IMR-90 (cell line): Measurements from ENCODE around the gene SCN4A. TPM values are rescaled to one million over a fixed set of nuclear protein-coding genes. Genes with fewer than 3 reads are reported as not detected.

Experiments used
- ATAC-seq: fragments of 200-7000 bp; cut with Tn5 transposase; 2 replicates; pipeline ENCODE4 v1.9.1; 2020; ENCODE audit warnings: low read depth, mild to moderate bottlenecking, moderate library complexity
- BruUV-seq: library from RNA; stranded (reverse); fragments of 400-500 nt; replicated peaks from 2 replicates; lab custom pipeline; 2021; lab: Mats Ljungman, UMichigan
- CTCF ChIA-PET: fragments of 300-600 bp; formaldehyde crosslinking; extraction: SDS; loops from one replicate; lab custom pipeline; 2021; ENCODE audit warnings: antibody characterized with exemption; lab: Yijun Ruan, JAX
- POLR2A ChIA-PET: fragments of 300-600 bp; sonication (Branson Sonifier 250); formaldehyde crosslinking; loops from one replicate; lab custom pipeline; 2022; ENCODE audit warnings: antibody characterized with exemption; ENCODE audit not compliant: unreplicated experiment; lab: Charles Lee
- DNase-seq: peaks from one replicate; pipeline ENCODE4 v3.0.0; 2013
- H2AFZ ChIP-seq: replicated peaks from 2 replicates; pipeline ENCODE3; 2013; ENCODE audit warnings: low read length, mild to moderate bottlenecking; ENCODE audit not compliant: poor library complexity
- H2AK5ac ChIP-seq: 2 replicates; pipeline ENCODE4 v1.6.1; 2013; ENCODE audit warnings: low read depth, low read length, inconsistent platforms
- H2AK9ac ChIP-seq: replicated peaks from 2 replicates; pipeline ENCODE3; 2013; ENCODE audit warnings: mild to moderate bottlenecking, low read depth, low read length, moderate library complexity; ENCODE audit not compliant: poor library complexity
- H2BK120ac ChIP-seq: 2 replicates; pipeline ENCODE4 v1.6.1; 2013; ENCODE audit warnings: low read depth, low read length, inconsistent platforms
- H2BK15ac ChIP-seq: 3 replicates; pipeline ENCODE4 v1.6.1; 2013; ENCODE audit warnings: low read depth, low read length, inconsistent platforms
- H2BK20ac ChIP-seq: 2 replicates; pipeline ENCODE4 v1.6.1; 2013; ENCODE audit warnings: low read depth, mild to moderate bottlenecking, inconsistent platforms, low read length, moderate library complexity
- H2BK5ac ChIP-seq: 2 replicates; pipeline ENCODE4 v1.6.1; 2013; ENCODE audit warnings: mild to moderate bottlenecking, low read depth, low read length, inconsistent platforms; ENCODE audit not compliant: poor library complexity, severe bottlenecking
- H3K14ac ChIP-seq: replicated peaks from 2 replicates; pipeline ENCODE4 v1.6.1; 2013; ENCODE audit warnings: low read depth, low read length, inconsistent platforms
- H3K18ac ChIP-seq: 2 replicates; pipeline ENCODE4 v1.6.1; 2013; ENCODE audit warnings: low read depth, low read length, control low read depth
- H3K23ac ChIP-seq: 2 replicates; pipeline ENCODE4 v1.6.1; 2013; ENCODE audit warnings: low read depth, low read length, inconsistent platforms
- H3K27ac ChIP-seq: 2 replicates; pipeline ENCODE4 v1.5.1; 2013; ENCODE audit warnings: mild to moderate bottlenecking, control low read depth, low read length; ENCODE audit not compliant: insufficient read depth
- H3K27me3 ChIP-seq: 2 replicates; pipeline ENCODE4 v1.6.1; 2013; ENCODE audit warnings: low read length; ENCODE audit not compliant: control insufficient read depth, insufficient read depth
- H3K36me3 ChIP-seq: 2 replicates; pipeline ENCODE4 v1.6.1; 2013; ENCODE audit warnings: low read length, mixed read lengths; ENCODE audit not compliant: control insufficient read depth, insufficient read depth
- H3K4ac ChIP-seq: 2 replicates; pipeline ENCODE4 v1.6.1; 2013; ENCODE audit warnings: low read depth, low read length, inconsistent platforms
- H3K4me1 ChIP-seq: 2 replicates; pipeline ENCODE4 v1.6.1; 2013; ENCODE audit warnings: low read length, mixed read lengths; ENCODE audit not compliant: control insufficient read depth, insufficient read depth
- H3K4me2 ChIP-seq: 2 replicates; pipeline ENCODE4 v1.6.1; 2013; ENCODE audit warnings: low read depth, mild to moderate bottlenecking, control low read depth, low read length, moderate library complexity
- H3K4me3 ChIP-seq: 2 replicates; pipeline ENCODE4 v1.5.1; 2013; ENCODE audit warnings: low read depth, mild to moderate bottlenecking, control low read depth, low read length, moderate library complexity; ENCODE audit not compliant: insufficient read depth
- H3K56ac ChIP-seq: 2 replicates; pipeline ENCODE4 v1.6.1; 2013; ENCODE audit warnings: low read length, inconsistent platforms; ENCODE audit not compliant: insufficient read depth; ENCODE audit errors: extremely low read depth
- H3K79me1 ChIP-seq, 2 experiments: 2 replicates each; pipeline ENCODE4 v1.6.1; 2013; ENCODE audit warnings: low read length in 2 of 2, inconsistent platforms in 1 of 2, low read depth in 1 of 2
- H3K9ac ChIP-seq: 2 replicates; pipeline ENCODE4 v1.6.1; 2013; ENCODE audit warnings: low read depth, low read length, control low read depth
- H3K9me1 ChIP-seq: 2 replicates; pipeline ENCODE4 v1.6.1; 2013; ENCODE audit warnings: low read length, inconsistent platforms; ENCODE audit not compliant: insufficient read depth
- H3K9me3 ChIP-seq: 2 replicates; pipeline ENCODE4 v1.6.1; 2013; ENCODE audit warnings: low read length; ENCODE audit not compliant: control insufficient read depth, insufficient read depth
- H4K20me1 ChIP-seq: 2 replicates; pipeline ENCODE4 v1.6.1; 2013; ENCODE audit warnings: low read length, inconsistent platforms; ENCODE audit not compliant: insufficient read depth
- H4K5ac ChIP-seq: 2 replicates; pipeline ENCODE4 v1.6.1; 2013; ENCODE audit warnings: mild to moderate bottlenecking, low read depth, low read length, control low read depth
- H4K8ac ChIP-seq, 2 experiments: 2 replicates each; pipeline ENCODE4 v1.6.1; 2013; ENCODE audit warnings: low read depth in 2 of 2, low read length in 2 of 2, control low read depth in 1 of 2, inconsistent platforms in 1 of 2
- H4K91ac ChIP-seq: 2 replicates; pipeline ENCODE4 v1.6.1; 2013; ENCODE audit warnings: low read depth, low read length, inconsistent platforms; ENCODE audit not compliant: insufficient read depth
- BHLHE40 ChIP-seq: fragments of 150-350 bp; IDR thresholded peaks from 2 replicates; pipeline ENCODE4 v1.6.1; 2016; ENCODE audit warnings: mild to moderate bottlenecking, low read depth, low read length
- CEBPB ChIP-seq: IDR thresholded peaks from 2 replicates; pipeline ENCODE4 v1.6.1; 2012; ENCODE audit warnings: low read depth, low read length, improper control_type of control experiment
- CHD1 ChIP-seq: IDR thresholded peaks from 2 replicates; pipeline ENCODE4 v1.6.1; 2012; ENCODE audit warnings: low read depth, low read length, improper control_type of control experiment
- CTCF ChIP-seq: conservative IDR thresholded peaks from 2 replicates; pipeline ENCODE4 v1.5.1; 2012; ENCODE audit warnings: mild to moderate bottlenecking, low read depth, low read length, improper control_type of control experiment
- ELK1 ChIP-seq: fragments of 150-350 bp; IDR thresholded peaks from 2 replicates; pipeline ENCODE4 v1.6.1; 2016; ENCODE audit warnings: low read depth, mild to moderate bottlenecking, low read length, moderate library complexity, borderline replicate concordance
- FOS ChIP-seq: fragments of 150-350 bp; IDR thresholded peaks from 2 replicates; pipeline ENCODE4 v1.6.1; 2016; ENCODE audit warnings: low read depth, low read length
- MAFK ChIP-seq: IDR thresholded peaks from 2 replicates; pipeline ENCODE4 v1.6.1; 2012; ENCODE audit warnings: low read depth, low read length, improper control_type of control experiment
- MAZ ChIP-seq: IDR thresholded peaks from 2 replicates; pipeline ENCODE4 v1.6.1; 2012; ENCODE audit warnings: low read depth, mild to moderate bottlenecking, low read length, improper control_type of control experiment, moderate library complexity, borderline replicate concordance
- MXI1 ChIP-seq: IDR thresholded peaks from 2 replicates; pipeline ENCODE4 v1.6.1; 2012; ENCODE audit warnings: low read depth, mild to moderate bottlenecking, low read length, moderate library complexity, borderline replicate concordance
- NFE2L2 ChIP-seq: fragments of 150-350 bp; IDR thresholded peaks from 2 replicates; pipeline ENCODE4 v1.6.1; 2016; ENCODE audit warnings: low read depth, mild to moderate bottlenecking, low read length
- POLR2A ChIP-seq: IDR thresholded peaks from 2 replicates; pipeline ENCODE4 v1.6.1; 2012; ENCODE audit warnings: mild to moderate bottlenecking, low read depth, low read length
- RAD21 ChIP-seq: IDR thresholded peaks from 2 replicates; pipeline ENCODE4 v1.6.1; 2012; ENCODE audit warnings: low read length, improper control_type of control experiment
- RCOR1 ChIP-seq: IDR thresholded peaks from 2 replicates; pipeline ENCODE4 v1.6.1; 2012; ENCODE audit warnings: mild to moderate bottlenecking, low read length, improper control_type of control experiment; ENCODE audit not compliant: insufficient replicate concordance
- RFX5 ChIP-seq: IDR thresholded peaks from 2 replicates; pipeline ENCODE4 v1.8.0; 2012; ENCODE audit warnings: low read depth, mild to moderate bottlenecking, low read length, moderate library complexity
- SMC3 ChIP-seq: fragments of 150-350 bp; IDR thresholded peaks from 2 replicates; pipeline ENCODE4 v1.6.1; 2016; ENCODE audit warnings: low read depth, mild to moderate bottlenecking, antibody characterized with exemption, low read length, moderate library complexity
- USF2 ChIP-seq: fragments of 150-350 bp; IDR thresholded peaks from 2 replicates; pipeline ENCODE4 v1.6.1; 2017; ENCODE audit warnings: mild to moderate bottlenecking, antibody characterized with exemption, low read length, low read depth
- WGBS, 2 experiments: methylation state at CpG; one replicate each; pipeline versions ENCODE4 v1.1.5 to v1.1.7; 2013; ENCODE audit warnings: missing lambda C conversion rate in 2 of 2; ENCODE audit not compliant: insufficient read length in 1 of 2; ENCODE audit errors: extremely low coverage in 2 of 2; 5-methylcytosine and 5-hydroxymethylcytosine counted together
- dilution Hi-C: fragments of 300-500 bp; cut with HindIII; formaldehyde crosslinking; loops from one replicate; pipeline ENCODE4 v1.14.3; 2018; ENCODE audit warnings: low sequenced_read_pairs; ENCODE audit not compliant: unreplicated experiment
- in situ Hi-C: fragments of 300-500 bp; cut with MboI; formaldehyde crosslinking; loops from 3 replicates; pipeline ENCODE4 v1.14.3; 2019; ENCODE audit warnings: low sequenced_read_pairs, inconsistent platforms, mixed read lengths
- intact Hi-C: fragments of 100-400 bp; cut with micrococcal nuclease; formaldehyde crosslinking; loops from 2 replicates; pipeline ENCODE4 v1.10.0; 2022
- polyA plus RNA-seq, 3 experiments: library from polyadenylated mRNA; depleted of rRNA; stranded (reverse); fragments of >200 nt; gene quantifications; 2 replicates each; pipeline ENCODE4 v1.2.3, GENCODE V29; 2012; ENCODE audit warnings: low replicate concordance in 1 of 3
- total RNA-seq: library from RNA; depleted of rRNA; stranded (reverse); fragments of >200 nt; gene quantifications from 2 replicates; pipeline ENCODE4 v1.2.3, GENCODE V29; 2012

Gene SCN4A
- total and polyA plus RNA-seq, 2 of the 4 experiments (the other 2 are of a cell fraction) = not detected

GRCh38 chr17:63991611-63992010 is 18.9 kb upstream of the SCN4A start:
- H3K9me3 ChIP-seq = no peaks in the 10 kb centered on the region
- no peak for ATAC-seq

More at GRCh38 chr17:63991611-63992010, 18.9 kb upstream of the SCN4A start:
- Histone ChIP-seq H4K91ac (no peak overlapping the region), H3K18ac (no peak overlapping the region), H3K79me1 (no peaks in the 10 kb centered on the region), H3K23ac (no peak overlapping the region), H2BK15ac (no peak overlapping the region), H2BK5ac (no peak overlapping the region), H3K56ac (no peak overlapping the region), H3K4me1 (peaks cover 2% of the 10 kb centered on the region; the same call in 1 of the 2 replicates), H3K9me1 (no peaks in the 10 kb centered on the region), H3K27ac (no peak overlapping the region), H2BK120ac (no peak overlapping the region), H4K20me1 (no peaks in the 10 kb centered on the region), H3K4ac (no peak overlapping the region), H2BK20ac (no peak overlapping the region), H3K4me3 (no peak overlapping the region), H3K27me3 (peaks cover 55% of the 10 kb centered on the region), H2AK5ac (no peak overlapping the region), H2AFZ (no peak overlapping the region), H2AK9ac (no peak overlapping the region), H4K8ac (no peak overlapping the region), H4K5ac (no peak overlapping the region), H3K4me2 (no peak overlapping the region), H3K36me3 (no peaks in the 10 kb centered on the region), H3K14ac (no peak overlapping the region), H3K9ac (no peak overlapping the region)
- no peak for DNase-seq
- TF ChIP-seq CHD1 (no peak), CEBPB (no peak), NFE2L2 (no peak), FOS (no peak), BHLHE40 (no peak), RCOR1 (no peak), CTCF (no peak), RFX5 (no peak), USF2 (no peak), MXI1 (no peak), RAD21 (no peak), MAZ (no peak), MAFK (no peak), ELK1 (no peak), POLR2A (no peak), SMC3 (no peak)
- POLR2A ChIA-PET = no interaction called here
- BruUV-seq = no TSS peak
- in situ Hi-C loops = no loop called here
- WGBS, 2 experiments = 90% methylated on average over 2 of the region's 11 CpGs; no CpG with 5 or more reads in 1 of the 2 experiments
- dilution Hi-C loops = no loop called here
- intact Hi-C loops = no loop called here
- CTCF ChIA-PET = interaction anchor here (1.1 kb wide), 1 partner anchor 45 kb away, joined by 3 read pairs; no protein-coding TSS in a partner anchor
